ENCODE data around the gene PRR5L.

DNA sequence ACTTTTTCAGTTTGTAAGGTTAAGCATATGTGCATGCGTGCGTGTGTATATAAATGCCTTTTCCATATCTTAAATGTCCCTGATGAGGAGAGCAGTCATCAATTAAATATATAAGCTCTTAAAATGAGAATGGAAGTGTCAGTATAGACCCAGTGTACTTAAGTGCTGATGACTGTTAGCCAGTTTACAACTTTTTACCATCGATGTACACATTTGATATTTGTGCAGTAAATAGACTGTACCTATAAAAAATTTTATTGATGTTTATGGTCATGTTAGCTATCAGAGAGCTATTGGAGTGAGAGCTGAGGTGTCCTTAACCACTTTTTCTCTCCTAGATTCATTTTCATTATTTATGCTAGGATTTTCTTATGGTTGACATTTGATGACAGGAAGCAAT lies 168.6 kb downstream of the PRR5L start:
- TF ChIP-seq, protein P1, sequence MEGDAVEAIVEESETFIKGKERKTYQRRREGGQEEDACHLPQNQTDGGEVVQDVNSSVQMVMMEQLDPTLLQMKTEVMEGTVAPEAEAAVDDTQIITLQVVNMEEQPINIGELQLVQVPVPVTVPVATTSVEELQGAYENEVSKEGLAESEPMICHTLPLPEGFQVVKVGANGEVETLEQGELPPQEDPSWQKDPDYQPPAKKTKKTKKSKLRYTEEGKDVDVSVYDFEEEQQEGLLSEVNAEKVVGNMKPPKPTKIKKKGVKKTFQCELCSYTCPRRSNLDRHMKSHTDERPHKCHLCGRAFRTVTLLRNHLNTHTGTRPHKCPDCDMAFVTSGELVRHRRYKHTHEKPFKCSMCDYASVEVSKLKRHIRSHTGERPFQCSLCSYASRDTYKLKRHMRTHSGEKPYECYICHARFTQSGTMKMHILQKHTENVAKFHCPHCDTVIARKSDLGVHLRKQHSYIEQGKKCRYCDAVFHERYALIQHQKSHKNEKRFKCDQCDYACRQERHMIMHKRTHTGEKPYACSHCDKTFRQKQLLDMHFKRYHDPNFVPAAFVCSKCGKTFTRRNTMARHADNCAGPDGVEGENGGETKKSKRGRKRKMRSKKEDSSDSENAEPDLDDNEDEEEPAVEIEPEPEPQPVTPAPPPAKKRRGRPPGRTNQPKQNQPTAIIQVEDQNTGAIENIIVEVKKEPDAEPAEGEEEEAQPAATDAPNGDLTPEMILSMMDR (conservative IDR thresholded peaks at IDR 0.05; ENCODE audit: low read depth in 2 of 2) = no peak
- TF ChIP-seq POLR2AphosphoS5 (IDR thresholded peaks at IDR 0.05; ENCODE audit: low read depth) = no peak
- TF ChIP-seq EZH2 (IDR thresholded peaks at IDR 0.05; ENCODE audit: low read depth, unreplicated experiment) = no peak
- TF ChIP-seq EZH2phosphoT487 (IDR thresholded peaks at IDR 0.05; ENCODE audit: unreplicated experiment) = no peak
- TF ChIP-seq, protein P2, sequence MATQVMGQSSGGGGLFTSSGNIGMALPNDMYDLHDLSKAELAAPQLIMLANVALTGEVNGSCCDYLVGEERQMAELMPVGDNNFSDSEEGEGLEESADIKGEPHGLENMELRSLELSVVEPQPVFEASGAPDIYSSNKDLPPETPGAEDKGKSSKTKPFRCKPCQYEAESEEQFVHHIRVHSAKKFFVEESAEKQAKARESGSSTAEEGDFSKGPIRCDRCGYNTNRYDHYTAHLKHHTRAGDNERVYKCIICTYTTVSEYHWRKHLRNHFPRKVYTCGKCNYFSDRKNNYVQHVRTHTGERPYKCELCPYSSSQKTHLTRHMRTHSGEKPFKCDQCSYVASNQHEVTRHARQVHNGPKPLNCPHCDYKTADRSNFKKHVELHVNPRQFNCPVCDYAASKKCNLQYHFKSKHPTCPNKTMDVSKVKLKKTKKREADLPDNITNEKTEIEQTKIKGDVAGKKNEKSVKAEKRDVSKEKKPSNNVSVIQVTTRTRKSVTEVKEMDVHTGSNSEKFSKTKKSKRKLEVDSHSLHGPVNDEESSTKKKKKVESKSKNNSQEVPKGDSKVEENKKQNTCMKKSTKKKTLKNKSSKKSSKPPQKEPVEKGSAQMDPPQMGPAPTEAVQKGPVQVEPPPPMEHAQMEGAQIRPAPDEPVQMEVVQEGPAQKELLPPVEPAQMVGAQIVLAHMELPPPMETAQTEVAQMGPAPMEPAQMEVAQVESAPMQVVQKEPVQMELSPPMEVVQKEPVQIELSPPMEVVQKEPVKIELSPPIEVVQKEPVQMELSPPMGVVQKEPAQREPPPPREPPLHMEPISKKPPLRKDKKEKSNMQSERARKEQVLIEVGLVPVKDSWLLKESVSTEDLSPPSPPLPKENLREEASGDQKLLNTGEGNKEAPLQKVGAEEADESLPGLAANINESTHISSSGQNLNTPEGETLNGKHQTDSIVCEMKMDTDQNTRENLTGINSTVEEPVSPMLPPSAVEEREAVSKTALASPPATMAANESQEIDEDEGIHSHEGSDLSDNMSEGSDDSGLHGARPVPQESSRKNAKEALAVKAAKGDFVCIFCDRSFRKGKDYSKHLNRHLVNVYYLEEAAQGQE (IDR thresholded peaks at IDR 0.05; ENCODE audit: unreplicated experiment) = no peak
- no peak for TF ChIP-seq JUNB (IDR thresholded peaks at IDR 0.05; ENCODE audit: unreplicated experiment)
- no peak for TF ChIP-seq CREB1 (CRISPR knock-in tag; IDR thresholded peaks at IDR 0.05; ENCODE audit: low read depth)

Data from GM23338 (cell line).